Right lobe of liver (tissue), 4 donors: ENCODE data around the gene OPN1SW.

Experiments used
- CTCF ChIP-seq, 4 donors: fragments of 200-600 bp in 3 of 4; fragments of 450-650 bp in 1 of 4; IDR thresholded peaks; one replicate each; pipeline versions ENCODE4 v1.5.1 to v1.8.0; 2016 to 2022; ENCODE audit warnings: antibody characterized with exemption in 4 of 4, mild to moderate bottlenecking in 2 of 4
- POLR2A ChIP-seq: fragments of 450-650 bp; IDR thresholded peaks from one replicate; pipeline ENCODE4 v1.6.1; 2017; ENCODE audit warnings: antibody characterized with exemption, mild to moderate bottlenecking
- donor health status: DM: no; HTN: no; CAD: no.
- donor health status: DM: no; HTN: no; CAD: no.
- donor health status: DM: no; HTN: yes; CAD: no.

- TF ChIP-seq CTCF (IDR thresholded peaks at IDR 0.05) = no peak
- no peak for TF ChIP-seq POLR2A
Observed at GRCh38 chr7:128810997-128811396, 35.4 kb upstream of the OPN1SW start.
